Measurements from ENCODE around the gene PARD3B.

Gene PARD3B

DNA sequence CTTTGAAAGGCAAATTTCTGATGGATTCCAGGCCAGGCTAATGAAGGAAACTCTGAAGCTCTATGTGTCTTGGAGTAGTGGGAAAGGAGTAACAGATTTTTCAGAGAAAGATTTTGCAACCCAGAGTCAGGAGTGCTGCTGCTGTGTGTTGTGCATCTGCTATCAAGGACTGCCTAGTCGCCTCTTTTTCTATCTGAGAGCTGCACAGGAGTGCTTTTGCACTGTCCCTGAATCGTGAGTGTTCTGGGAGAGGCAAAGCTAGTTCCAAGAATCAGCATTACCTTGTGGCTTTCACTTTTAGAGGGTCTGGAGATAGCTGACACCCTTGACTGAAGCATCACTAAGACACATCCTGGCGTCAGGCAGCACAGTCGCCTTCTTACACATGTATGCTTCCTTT, 336.4 kb downstream of the PARD3B start:
- no peak for TF ChIP-seq POLR2A (IDR thresholded peaks at IDR 0.05; ENCODE audit: extremely low read depth, insufficient read length)
- TF ChIP-seq, protein P1, sequence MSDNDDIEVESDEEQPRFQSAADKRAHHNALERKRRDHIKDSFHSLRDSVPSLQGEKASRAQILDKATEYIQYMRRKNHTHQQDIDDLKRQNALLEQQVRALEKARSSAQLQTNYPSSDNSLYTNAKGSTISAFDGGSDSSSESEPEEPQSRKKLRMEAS (IDR thresholded peaks at IDR 0.05; ENCODE audit: low read depth, low read length): no peak
- TF ChIP-seq, protein P2, sequence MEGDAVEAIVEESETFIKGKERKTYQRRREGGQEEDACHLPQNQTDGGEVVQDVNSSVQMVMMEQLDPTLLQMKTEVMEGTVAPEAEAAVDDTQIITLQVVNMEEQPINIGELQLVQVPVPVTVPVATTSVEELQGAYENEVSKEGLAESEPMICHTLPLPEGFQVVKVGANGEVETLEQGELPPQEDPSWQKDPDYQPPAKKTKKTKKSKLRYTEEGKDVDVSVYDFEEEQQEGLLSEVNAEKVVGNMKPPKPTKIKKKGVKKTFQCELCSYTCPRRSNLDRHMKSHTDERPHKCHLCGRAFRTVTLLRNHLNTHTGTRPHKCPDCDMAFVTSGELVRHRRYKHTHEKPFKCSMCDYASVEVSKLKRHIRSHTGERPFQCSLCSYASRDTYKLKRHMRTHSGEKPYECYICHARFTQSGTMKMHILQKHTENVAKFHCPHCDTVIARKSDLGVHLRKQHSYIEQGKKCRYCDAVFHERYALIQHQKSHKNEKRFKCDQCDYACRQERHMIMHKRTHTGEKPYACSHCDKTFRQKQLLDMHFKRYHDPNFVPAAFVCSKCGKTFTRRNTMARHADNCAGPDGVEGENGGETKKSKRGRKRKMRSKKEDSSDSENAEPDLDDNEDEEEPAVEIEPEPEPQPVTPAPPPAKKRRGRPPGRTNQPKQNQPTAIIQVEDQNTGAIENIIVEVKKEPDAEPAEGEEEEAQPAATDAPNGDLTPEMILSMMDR (IDR thresholded peaks at IDR 0.05; ENCODE audit: low read depth, low read length): no peak
- TF ChIP-seq MYC (IDR thresholded peaks at IDR 0.05; ENCODE audit: low read depth, low read length): no peak
- DNase-seq (ENCODE audit: low read depth): no peak
- H3K4me3 ChIP-seq (ENCODE audit: low read depth, low read length): no peak overlapping the region

DNA sequence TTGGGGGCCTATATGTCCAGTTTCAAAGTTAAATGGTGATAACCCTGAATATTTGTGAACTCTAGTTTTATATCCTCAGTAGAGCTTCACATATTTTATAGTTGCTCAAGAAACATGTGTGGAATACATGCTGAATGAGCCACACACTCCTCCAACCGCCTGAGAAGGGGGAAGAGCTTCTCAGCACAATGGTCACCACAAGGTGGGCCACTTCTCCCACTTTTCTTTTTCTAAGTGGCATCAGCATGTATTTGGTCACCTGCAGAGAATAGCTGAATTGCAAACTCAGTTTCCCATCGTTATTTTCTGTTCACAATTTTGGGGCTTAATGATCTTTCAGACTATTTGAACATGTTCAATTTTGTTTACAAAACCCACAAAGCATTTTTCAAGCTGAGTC, 340.5 kb downstream of the PARD3B start:
- TF ChIP-seq POLR2A (IDR thresholded peaks at IDR 0.05; ENCODE audit: extremely low read depth, insufficient read length): no peak
- H3K4me3 ChIP-seq (ENCODE audit: low read depth, low read length): no peak overlapping the region
- no peak for DNase-seq (ENCODE audit: low read depth)

DNA sequence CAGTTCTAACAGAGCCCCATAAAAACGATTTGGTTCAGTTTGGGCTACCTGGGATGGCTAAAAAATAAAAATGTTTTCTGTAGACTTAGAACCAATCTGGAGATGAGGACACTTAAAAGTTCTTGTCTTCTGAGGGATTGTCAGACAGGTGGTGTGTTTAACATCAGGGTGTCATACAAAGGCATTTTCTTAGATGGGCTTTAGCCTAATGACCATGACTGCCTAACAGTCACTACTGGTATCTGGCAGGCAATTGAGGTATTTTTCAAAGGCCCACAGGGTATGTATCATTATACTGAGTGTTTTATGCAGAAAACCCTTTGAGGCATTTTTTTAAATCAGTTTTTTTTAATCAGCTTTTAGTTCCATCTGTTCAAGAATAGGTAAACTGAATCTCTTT, 341.4 kb downstream of the PARD3B start:
- TF ChIP-seq MYC (IDR thresholded peaks at IDR 0.05; ENCODE audit: low read depth, low read length) (no peak), POLR2A (IDR thresholded peaks at IDR 0.05; ENCODE audit: extremely low read depth, insufficient read length) (no peak)
- TF ChIP-seq, protein P2 (IDR thresholded peaks at IDR 0.05; ENCODE audit: low read depth, low read length): no peak
- TF ChIP-seq, protein P1 (IDR thresholded peaks at IDR 0.05; ENCODE audit: low read depth, low read length): no peak
- no peak overlapping the region for H3K4me3 ChIP-seq (ENCODE audit: low read depth, low read length)
- DNase-seq (ENCODE audit: low read depth): no peak

DNA sequence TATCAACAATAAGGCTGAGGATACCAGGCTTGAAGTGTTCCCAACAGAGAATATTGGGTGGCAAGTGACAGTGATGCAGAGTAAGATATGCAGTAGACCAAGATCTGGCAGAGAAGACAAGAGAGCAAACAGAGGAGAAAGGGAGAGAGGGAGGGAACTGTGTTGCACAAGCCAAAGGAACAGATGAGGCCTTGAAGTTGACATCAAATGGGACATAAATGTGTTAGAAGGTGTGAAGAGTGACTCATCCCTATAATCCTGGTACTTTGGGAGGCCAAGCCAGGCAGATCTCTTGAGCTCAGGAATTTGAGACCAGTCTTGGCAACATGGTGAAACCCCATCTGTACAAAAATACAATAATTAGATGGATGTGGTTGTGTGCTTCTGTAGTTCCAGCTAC, 342.9 kb downstream of the PARD3B start:
- no peak overlapping the region for H3K4me3 ChIP-seq (ENCODE audit: low read depth, low read length)
- no peak for TF ChIP-seq POLR2A (IDR thresholded peaks at IDR 0.05; ENCODE audit: extremely low read depth, insufficient read length)
- TF ChIP-seq MYC (IDR thresholded peaks at IDR 0.05; ENCODE audit: low read depth, low read length): no peak
- TF ChIP-seq, protein P2 (IDR thresholded peaks at IDR 0.05; ENCODE audit: low read depth, low read length): no peak
- DNase-seq (ENCODE audit: low read depth): no peak

DNA sequence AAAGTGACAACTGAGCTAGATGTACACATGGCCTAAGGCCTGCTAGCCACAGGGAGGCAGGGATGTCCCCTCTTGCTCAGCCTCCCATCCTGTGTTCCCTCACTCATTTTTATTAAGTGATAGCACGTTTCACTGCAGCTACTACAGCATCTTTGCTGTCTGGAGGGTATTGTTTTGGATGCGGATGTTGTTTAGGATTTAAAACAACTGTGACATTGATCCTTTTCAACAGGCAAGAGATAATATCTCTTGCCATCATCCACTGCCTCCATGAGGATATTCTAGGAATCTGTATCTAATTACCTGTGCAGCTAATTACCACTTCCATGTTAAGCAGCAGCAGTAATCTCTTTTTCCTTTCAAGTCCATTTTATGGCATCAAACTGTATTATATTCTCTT, 345.4 kb downstream of the PARD3B start:
- no peak for DNase-seq (ENCODE audit: low read depth)
- TF ChIP-seq, protein P1 (IDR thresholded peaks at IDR 0.05; ENCODE audit: low read depth, low read length): no peak
- TF ChIP-seq MYC (IDR thresholded peaks at IDR 0.05; ENCODE audit: low read depth, low read length) (no peak), POLR2A (IDR thresholded peaks at IDR 0.05; ENCODE audit: extremely low read depth, insufficient read length) (no peak)
- TF ChIP-seq, protein P2 (IDR thresholded peaks at IDR 0.05; ENCODE audit: low read depth, low read length): no peak
- H3K4me3 ChIP-seq (ENCODE audit: low read depth, low read length): no peak overlapping the region

DNA sequence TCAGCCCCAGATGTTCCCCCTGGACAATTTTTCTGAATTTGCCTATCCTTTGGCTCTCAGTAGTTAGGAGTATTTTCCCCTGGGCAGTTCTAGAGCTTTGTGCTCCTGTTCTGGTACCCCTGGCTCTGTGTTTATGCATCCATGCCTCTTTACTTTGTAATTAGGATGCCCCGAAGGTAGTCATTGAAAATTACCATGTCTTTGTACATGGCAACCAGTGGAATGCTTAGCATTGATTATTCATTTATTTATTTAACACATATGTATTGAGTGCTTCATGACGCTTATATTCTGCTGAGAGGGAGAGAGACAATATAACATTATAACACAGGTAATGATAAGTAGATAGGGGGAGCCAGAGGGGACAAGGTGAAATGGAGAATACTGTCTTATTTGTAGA, 346.5 kb downstream of the PARD3B start:
- DNase-seq (ENCODE audit: low read depth): no peak
- H3K4me3 ChIP-seq (ENCODE audit: low read depth, low read length): no peak overlapping the region
- TF ChIP-seq POLR2A (IDR thresholded peaks at IDR 0.05; ENCODE audit: extremely low read depth, insufficient read length): no peak
- TF ChIP-seq MYC (IDR thresholded peaks at IDR 0.05; ENCODE audit: low read depth, low read length): no peak
- TF ChIP-seq, protein P1 (IDR thresholded peaks at IDR 0.05; ENCODE audit: low read depth, low read length): no peak
- TF ChIP-seq, protein P2 (IDR thresholded peaks at IDR 0.05; ENCODE audit: low read depth, low read length): no peak
